GM19351 (cell line): ENCODE measurements around the gene NEMF.
"Not testable (repeated sequence)": the region's sequence is repeated elsewhere in the genome, so short reads cannot be mapped to it uniquely, and the experiment has no call there.

Experiments used
- ATAC-seq: cut with Tn5 transposase; IDR thresholded peaks from one replicate; pipeline ENCODE4 v1.9.1; 2021; ENCODE audit warnings: mild to moderate bottlenecking, moderate library complexity; ENCODE audit not compliant: unreplicated experiment

NEMF gene

DNA sequence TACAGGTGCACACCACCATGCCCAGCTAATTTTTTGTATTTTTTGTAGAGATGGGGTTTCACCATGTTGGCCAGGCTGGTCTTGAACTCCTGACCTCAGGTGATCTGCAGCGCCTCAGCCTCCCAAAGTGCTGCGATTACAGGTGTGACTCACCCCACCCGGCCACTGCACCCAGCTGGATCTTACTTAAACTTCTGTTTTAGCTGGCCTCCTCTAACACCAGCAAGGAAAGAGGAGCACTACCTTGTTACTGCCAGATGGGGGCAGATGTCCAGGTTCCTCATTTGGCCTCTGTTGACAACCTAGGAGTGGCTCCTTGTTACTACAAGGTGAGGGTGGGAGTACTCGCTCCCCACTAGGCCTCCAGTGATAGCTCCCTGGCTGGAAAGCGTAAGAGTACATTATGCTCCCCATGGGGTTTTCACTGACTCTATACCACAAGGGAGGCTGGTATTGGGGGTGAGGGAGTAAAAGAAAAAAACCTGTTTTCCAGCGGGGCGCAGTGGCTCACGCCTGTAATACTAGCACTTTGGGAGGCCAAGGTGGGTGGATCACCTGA is 27.1 kb upstream of the NEMF start:
- peak; percentile 88 for ATAC-seq

DNA sequence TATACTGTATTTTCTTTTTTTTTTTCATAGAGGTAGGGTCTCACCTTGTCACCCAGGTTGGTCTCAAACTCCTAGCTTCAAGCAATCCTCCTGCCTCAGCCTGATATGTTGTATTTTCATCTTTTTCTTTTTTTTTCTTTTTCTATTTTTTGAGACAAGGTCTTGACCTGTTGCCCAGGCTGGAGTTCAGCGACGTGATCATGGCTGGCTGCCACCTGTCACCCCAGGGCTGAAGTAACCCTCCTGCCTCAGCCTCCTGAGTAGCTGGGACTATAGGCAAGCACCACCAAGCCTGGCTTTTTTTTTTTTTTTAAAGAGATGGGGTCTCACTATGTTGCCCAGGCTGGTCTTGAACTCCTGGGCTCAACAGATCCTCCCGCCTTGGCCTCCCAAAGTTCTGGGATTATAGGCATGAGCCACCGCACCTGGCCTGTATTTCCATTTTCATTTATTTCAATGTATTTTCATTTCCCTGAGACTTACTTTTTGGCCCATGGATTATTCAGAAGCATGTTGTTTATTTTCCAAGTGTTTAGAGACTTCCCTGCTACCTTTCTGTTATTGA is 24.1 kb upstream of the NEMF start:
- no peak for ATAC-seq

- ATAC-seq, result no peak
Observed at GRCh38 chr14:49875640-49876198, 23.1 kb upstream of the NEMF start.

- ATAC-seq, result not testable (repeated sequence)
Observed at GRCh38 chr14:49873548-49873947, 21.0 kb upstream of the NEMF start.

DNA sequence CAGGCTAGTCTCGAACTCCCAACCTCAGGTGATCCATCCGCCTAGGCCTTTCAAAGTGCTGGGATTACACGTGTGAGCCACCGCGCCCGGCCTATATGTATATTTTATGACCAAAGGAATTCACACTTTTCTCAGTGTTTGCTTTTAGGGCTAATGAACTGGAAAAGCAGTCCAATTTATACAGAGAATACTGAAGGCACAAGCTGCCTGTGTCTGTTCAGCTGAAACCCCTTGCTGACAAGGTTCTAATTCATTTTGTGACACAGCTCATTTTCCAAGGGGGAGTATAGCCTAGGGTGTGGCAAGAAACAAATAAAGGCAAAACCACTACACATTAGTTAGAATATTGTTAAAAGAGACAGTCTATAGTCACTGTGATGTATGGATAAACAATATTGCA is 18.3 kb upstream of the NEMF start:
- no peak for ATAC-seq

- ATAC-seq, result no peak
Observed at GRCh38 chr14:49868720-49869114, 16.1 kb upstream of the NEMF start.

GRCh38 chr14:49867831-49868719 is 15.5 kb upstream of the NEMF start:
- peak; percentile 81 for ATAC-seq

- ATAC-seq, result no peak
Observed at GRCh38 chr14:49865431-49865859, 12.9 kb upstream of the NEMF start.

DNA sequence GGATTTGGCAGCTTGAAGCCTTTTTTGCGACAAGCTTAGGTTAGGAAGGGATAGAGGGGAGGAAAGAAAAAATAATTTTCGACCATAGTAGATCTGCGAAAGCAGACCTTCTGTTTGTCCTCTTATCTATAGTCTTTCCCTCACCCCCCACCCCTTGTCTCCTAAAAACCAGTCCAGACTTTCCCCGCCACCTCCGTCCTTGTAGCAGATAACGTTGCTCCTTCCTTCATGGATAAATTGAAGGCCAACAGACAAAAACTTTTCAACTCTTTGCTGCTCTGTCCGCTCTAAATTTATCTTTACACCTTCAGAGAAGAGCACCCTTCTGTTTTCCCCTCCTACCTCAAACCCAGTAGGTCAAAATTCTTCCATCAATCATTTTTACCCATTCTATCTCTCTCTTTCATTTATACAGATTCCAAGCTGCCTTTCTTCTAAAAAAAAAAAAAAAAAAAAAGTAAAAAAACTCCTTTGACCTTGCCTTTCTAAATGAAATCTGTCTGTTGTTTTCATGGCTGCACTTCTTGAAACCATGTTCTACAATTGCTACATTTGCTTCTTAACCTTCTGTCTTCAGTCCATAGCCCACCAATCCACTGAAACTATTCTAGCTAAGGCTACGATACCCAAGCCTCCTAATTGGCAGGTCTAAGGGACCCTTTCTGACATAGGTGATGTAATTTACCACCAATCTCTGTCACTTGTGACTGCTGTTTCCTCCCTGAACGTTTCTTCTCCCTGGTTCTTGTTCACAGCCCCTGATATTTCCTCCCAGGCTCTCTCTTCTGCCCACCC is 11.1 kb upstream of the NEMF start:
- ATAC-seq, result no peak

DNA sequence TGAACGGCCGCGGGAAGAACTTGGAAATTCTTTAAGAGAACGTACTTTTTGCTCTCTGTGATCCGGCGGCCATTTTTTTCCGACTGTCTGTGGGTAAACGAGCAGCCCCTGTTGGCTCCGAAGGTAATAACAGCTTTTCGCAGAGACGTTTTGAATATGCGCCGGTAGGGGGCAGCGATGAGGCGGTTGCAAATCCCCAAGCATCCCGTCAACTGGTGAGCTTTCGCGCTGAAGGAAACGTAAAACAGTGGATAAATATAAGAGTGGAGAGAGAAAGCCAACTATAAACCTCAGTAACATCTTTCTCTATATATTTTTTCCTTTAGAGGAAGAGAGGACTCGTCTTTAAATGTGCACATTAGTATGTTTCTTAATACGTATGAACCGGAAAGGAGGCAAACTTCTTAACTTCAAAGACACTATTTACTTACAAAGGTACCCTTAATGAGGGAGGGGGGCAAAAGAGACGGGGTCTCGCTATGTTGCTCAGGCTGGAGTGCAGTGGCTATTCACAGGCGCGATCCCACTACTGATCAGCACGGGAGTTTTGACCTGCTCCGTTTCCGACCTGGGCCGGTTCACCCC is 9.6 kb upstream of the NEMF start:
- peak; percentile 14 for ATAC-seq

DNA sequence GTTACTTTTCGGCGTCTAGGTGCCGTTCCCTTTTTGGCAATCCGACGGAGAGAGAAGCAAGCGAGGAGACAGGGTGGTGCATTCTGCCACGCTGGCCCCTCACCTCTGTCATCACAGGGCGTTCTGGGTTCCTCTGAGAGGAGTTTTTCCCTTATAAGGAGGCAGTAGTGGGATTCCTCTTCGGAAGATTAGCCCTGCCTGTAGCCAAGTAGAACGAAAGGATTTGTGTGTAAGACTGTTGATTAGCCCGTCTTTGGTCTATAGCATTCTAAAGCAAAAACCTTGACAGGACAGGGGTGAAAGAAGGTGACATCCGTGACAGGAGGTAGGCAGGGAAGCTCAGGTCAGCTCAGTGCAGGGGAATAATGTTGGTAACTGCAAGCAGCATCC is 9.1 kb upstream of the NEMF start:
- ATAC-seq, result no peak

DNA sequence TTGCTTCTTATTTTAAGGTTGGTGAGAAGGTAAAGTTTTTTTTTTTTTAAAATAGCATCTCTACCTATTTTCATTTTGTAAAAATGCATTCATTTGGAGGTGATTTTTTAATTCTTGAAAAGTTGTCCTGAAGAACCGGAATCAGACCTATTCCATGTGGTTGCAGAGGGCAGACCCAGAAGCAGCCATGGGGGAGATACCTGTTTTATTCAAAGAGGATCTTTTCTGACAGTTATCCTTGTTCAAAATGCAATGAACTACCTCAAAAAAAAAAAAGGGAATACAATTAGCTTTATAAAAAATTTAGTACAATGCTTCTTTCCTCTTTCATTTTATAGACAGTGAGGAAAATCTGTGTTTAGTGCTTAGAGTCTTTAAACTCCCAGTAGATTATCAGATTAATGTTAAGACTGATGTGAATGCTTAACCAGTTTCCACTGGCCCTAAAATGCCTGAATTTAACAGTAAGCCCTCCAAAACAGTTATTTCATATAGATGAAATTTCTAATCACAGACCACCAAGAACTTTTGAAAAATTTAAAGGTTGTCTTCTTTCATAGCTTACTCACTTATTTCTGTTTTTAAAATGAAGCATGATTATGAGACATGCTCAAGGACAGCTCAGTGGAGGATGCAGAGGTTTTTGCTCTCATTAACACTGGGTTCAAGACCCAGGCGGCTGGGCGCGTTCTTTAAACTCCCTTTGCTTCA is 8.6 kb upstream of the NEMF start:
- no peak for ATAC-seq

- ATAC-seq, result no peak
Observed at GRCh38 chr14:49858383-49858782, 5.8 kb upstream of the NEMF start.

DNA sequence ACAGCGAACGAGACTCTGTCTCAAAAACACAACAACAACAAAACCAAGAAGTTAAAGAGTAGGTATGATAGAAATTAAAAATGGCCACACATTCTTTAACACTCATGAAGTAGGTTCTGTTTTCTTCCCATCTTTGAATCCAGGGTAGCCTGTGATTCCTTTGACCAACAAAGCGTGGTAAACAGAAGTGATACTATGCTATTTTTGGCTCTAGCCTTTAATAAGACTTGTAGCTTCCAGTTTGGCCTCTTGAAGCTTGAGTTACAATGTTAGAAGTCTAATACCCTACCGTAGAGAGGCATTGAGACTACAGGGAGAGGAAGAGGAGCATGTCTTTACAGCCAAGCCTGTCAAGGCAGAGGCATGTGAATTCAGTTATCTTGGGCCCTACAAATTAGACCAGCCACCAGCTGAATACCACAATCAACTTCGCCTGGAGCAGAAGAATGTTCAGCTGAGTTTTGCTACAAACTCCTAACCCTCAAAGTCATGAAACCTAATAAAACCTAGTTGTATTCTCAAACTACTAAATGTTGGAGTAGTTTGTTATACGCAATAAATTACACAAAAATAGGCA is 4.9 kb upstream of the NEMF start:
- no peak for ATAC-seq

GRCh38 chr14:49853572-49854375 is 1.2 kb upstream of the NEMF start:
- no peak for ATAC-seq

DNA sequence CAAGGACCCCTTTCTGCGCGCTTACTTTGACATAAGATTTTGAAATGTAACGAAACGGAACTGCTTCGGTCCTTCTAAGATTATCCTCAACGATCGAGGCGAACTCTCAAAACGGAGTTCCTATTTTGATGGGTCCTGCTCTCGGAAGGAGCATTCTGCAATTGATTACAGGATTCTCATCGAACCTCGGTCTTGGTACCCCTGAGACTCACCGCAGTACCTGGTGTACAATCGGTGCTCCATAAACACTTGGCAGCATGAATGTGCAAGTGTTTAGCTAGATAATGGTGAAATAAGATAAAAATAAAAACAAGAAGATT is 530 bp upstream of the NEMF start:
- ATAC-seq, result peak; percentile 18

GRCh38 chr14:49851813-49852212 is 775 bp downstream of the NEMF start:
- no peak for ATAC-seq

DNA sequence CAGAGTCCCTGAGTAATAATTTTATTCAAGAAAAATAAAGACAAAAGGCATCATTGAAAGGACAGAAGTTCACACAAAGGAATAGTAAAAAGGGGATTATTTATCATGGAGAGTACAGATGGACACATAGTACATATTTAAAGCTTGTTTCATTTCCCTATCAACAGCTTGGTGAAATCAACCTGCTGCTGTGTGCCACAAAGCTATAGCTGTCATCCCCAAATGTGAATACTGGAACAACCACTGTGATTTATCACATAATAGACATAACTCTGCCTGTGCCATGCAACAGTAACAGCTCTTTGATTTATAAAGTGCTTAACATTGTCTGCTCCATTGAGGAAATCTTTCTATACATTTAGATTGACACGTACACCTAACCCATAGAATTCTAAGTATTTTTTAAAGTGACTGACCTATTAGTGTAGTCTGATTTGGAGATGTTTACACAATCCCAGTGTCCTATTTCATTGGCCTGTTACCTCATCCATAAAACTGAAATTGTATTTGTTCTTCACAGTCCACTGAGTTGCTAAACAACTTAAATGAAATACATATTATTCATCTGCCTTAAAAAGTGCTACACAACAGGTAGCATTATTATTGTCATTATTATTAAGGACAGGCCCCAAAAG is 3.3 kb downstream of the NEMF start:
- no peak for ATAC-seq

- ATAC-seq, result no peak
Observed at GRCh38 chr14:49828640-49829039, 23.9 kb downstream of the NEMF start.
